ENCODE results near the gene FAM98A.

The FAM98A gene

GRCh38 chr2:33598561-33599174, 431 bp downstream of the FAM98A start:
- peak; percentile 18 to 20 for DNase-seq (ENCODE audit: low read depth in 1 of 2, low spot score in 1 of 2)

- DNase-seq (ENCODE audit: low read depth in 1 of 2, low spot score in 1 of 2): no peak
These were observed 2.1 kb downstream of the FAM98A start for GRCh38 chr2:33597026-33597425.

GRCh38 chr2:33595385-33595784, 3.7 kb downstream of the FAM98A start:
- DNase-seq (ENCODE audit: low read depth in 1 of 2, low spot score in 1 of 2): no peak

- no peak for DNase-seq (ENCODE audit: low read depth in 1 of 2, low spot score in 1 of 2)
These were observed 9.7 kb downstream of the FAM98A start for GRCh38 chr2:33589444-33589843.

GRCh38 chr2:33588232-33588631, 10.9 kb downstream of the FAM98A start:
- no peak for DNase-seq (ENCODE audit: low read depth in 1 of 2, low spot score in 1 of 2)

GRCh38 chr2:33586766-33587165, 12.3 kb downstream of the FAM98A start:
- no peak for DNase-seq (ENCODE audit: low read depth in 1 of 2, low spot score in 1 of 2)

- DNase-seq (ENCODE audit: low read depth in 1 of 2, low spot score in 1 of 2): no peak
These were observed 15.7 kb downstream of the FAM98A start for GRCh38 chr2:33583194-33583938.

- DNase-seq (ENCODE audit: low read depth in 1 of 2, low spot score in 1 of 2): no peak
These were observed 17.2 kb downstream of the FAM98A start for GRCh38 chr2:33581872-33582271.

- no peak for DNase-seq (ENCODE audit: low read depth in 1 of 2, low spot score in 1 of 2)
These were observed 19.9 kb downstream of the FAM98A start for GRCh38 chr2:33579227-33579626.

- DNase-seq (ENCODE audit: low read depth in 1 of 2, low spot score in 1 of 2): no peak
These were observed 21.4 kb downstream of the FAM98A start for GRCh38 chr2:33577668-33578067.

- DNase-seq (ENCODE audit: low read depth in 1 of 2, low spot score in 1 of 2): no peak
These were observed 22.0 kb downstream of the FAM98A start for GRCh38 chr2:33577084-33577483.

GRCh38 chr2:33573657-33574056, 25.4 kb downstream of the FAM98A start:
- DNase-seq (ENCODE audit: low read depth in 1 of 2, low spot score in 1 of 2): no peak

- no peak for DNase-seq (ENCODE audit: low read depth in 1 of 2, low spot score in 1 of 2)
These were observed 28.4 kb downstream of the FAM98A start for GRCh38 chr2:33570681-33571080.

GRCh38 chr2:33561872-33562271, 37.2 kb downstream of the FAM98A start:
- DNase-seq (ENCODE audit: low read depth in 1 of 2, low spot score in 1 of 2): no peak

- DNase-seq (ENCODE audit: low read depth in 1 of 2, low spot score in 1 of 2): no peak
These were observed 39.1 kb downstream of the FAM98A start for GRCh38 chr2:33560017-33560416.

- no peak for DNase-seq (ENCODE audit: low read depth in 1 of 2, low spot score in 1 of 2)
These were observed 39.8 kb downstream of the FAM98A start for GRCh38 chr2:33559328-33559727.

- no peak for DNase-seq (ENCODE audit: low read depth in 1 of 2, low spot score in 1 of 2)
These were observed 43.4 kb downstream of the FAM98A start for GRCh38 chr2:33555681-33556080.

- no peak for DNase-seq (ENCODE audit: low read depth in 1 of 2, low spot score in 1 of 2)
These were observed 46.2 kb downstream of the FAM98A start for GRCh38 chr2:33552758-33553461.

GRCh38 chr2:33550206-33550605, 48.9 kb downstream of the FAM98A start:
- DNase-seq (ENCODE audit: low read depth in 1 of 2, low spot score in 1 of 2): no peak

- no peak for DNase-seq (ENCODE audit: low read depth in 1 of 2, low spot score in 1 of 2)
These were observed 57.9 kb downstream of the FAM98A start for GRCh38 chr2:33541243-33541642.

- DNase-seq (ENCODE audit: low read depth in 1 of 2, low spot score in 1 of 2): no peak
These were observed 63.7 kb downstream of the FAM98A start for GRCh38 chr2:33535421-33535820.
